Activated CD8-positive, alpha-beta memory T cell treated with anti-CD3 and anti-CD28 coated beads, Interleukin-2, amount 50 U/mL, for 24 hours (primary cell): ENCODE results near the gene DIAPH3.
A peak's percentile ranks its signal among the peaks of the same experiment; 100 is the strongest.
"Not testable (repeated sequence)": the region's sequence is repeated elsewhere in the genome, so short reads cannot be mapped to it uniquely, and the experiment has no call there.

Source experiments
- DNase-seq: peaks from one replicate; pipeline ENCODE4 v3.0.0-alpha.2; 2020; ENCODE audit errors: extremely low read depth

The DIAPH3 gene, protein sequence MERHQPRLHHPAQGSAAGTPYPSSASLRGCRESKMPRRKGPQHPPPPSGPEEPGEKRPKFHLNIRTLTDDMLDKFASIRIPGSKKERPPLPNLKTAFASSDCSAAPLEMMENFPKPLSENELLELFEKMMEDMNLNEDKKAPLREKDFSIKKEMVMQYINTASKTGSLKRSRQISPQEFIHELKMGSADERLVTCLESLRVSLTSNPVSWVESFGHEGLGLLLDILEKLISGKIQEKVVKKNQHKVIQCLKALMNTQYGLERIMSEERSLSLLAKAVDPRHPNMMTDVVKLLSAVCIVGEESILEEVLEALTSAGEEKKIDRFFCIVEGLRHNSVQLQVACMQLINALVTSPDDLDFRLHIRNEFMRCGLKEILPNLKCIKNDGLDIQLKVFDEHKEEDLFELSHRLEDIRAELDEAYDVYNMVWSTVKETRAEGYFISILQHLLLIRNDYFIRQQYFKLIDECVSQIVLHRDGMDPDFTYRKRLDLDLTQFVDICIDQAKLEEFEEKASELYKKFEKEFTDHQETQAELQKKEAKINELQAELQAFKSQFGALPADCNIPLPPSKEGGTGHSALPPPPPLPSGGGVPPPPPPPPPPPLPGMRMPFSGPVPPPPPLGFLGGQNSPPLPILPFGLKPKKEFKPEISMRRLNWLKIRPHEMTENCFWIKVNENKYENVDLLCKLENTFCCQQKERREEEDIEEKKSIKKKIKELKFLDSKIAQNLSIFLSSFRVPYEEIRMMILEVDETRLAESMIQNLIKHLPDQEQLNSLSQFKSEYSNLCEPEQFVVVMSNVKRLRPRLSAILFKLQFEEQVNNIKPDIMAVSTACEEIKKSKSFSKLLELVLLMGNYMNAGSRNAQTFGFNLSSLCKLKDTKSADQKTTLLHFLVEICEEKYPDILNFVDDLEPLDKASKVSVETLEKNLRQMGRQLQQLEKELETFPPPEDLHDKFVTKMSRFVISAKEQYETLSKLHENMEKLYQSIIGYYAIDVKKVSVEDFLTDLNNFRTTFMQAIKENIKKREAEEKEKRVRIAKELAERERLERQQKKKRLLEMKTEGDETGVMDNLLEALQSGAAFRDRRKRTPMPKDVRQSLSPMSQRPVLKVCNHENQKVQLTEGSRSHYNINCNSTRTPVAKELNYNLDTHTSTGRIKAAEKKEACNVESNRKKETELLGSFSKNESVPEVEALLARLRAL

DNA sequence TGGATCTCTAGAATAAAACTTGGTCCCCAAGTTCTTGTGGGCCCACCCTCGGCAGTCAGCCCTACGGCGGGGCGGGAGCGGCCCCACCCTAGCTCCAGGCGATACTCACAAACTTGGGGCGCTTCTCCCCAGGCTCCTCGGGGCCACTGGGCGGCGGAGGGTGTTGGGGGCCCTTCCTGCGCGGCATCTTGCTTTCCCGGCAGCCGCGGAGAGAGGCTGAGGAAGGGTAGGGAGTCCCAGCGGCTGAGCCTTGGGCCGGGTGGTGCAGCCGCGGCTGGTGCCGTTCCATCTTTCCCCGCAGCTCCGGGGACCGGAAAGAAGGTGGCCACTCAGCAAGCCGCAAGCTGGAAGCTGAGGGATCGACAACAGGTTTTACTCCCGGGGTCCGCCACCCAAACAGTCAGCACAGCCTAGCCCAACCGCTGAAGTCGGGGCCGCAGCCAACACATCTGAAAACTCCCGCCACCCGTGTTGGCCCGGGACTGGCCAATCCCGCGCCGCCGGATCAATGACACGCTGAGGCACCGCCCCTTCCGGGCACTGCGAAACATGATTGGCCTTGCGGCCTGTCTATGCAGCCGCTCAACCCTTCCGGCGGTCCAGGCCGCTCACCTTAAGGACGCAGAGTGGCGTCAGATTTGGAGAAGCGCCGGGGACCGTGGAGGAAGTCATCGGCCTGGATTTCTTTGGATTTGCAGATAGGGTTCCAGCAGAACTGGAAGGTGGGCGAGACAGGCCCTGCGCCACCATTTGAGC lies at the start of gene DIAPH3:
DIAPH3 (minus strand) TSS at position 451 of the 756 bp plus-strand sequence; CDS start at position 289, 162 bp downstream.
- DNase-seq, result peak; percentile 86

DNA sequence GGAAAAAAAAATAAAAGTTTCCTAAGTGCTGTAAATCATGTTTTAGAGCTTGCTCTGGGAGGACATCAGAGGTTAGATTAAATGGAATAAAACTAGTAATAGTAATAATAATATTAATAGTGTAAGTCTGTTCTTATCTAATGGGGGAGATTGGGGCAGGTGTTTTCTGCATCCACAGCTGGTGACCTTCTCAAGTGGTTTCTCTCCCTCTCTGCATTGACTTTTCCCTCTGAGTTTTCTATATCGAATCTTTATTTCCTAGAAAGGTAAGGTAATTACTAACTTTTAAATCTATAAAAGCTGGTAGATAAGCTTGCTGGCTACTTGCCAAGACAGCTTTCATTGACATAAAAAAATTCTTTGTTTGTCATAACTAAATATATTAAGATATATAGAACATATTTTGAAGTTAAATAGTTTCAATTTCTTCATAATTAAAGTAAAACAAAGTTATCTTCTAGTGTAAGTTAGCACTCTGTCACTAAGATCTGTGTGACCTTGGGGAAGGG lies 49.6 kb upstream of the DIAPH3 start:
- no peak for DNase-seq

DNA sequence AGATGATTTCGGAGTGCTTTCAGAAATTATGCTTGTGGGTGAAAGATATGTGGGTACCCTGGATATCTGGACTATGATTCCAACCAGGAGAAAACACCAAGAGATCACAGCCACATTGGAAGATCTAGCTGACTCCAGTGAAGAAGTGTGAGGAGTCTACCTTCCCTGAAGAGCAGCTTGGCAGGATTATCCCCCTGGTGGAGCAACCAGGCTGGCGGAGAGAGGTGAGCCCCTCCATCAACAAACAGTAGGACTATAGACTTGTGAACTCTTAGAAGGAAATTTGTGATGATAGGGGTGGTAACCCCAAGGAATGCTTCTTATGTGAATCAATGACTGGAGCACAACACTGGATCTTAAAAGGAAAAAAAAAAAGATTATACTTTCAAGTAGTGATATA lies 47.8 kb upstream of the DIAPH3 start:
- no peak for DNase-seq

DNA sequence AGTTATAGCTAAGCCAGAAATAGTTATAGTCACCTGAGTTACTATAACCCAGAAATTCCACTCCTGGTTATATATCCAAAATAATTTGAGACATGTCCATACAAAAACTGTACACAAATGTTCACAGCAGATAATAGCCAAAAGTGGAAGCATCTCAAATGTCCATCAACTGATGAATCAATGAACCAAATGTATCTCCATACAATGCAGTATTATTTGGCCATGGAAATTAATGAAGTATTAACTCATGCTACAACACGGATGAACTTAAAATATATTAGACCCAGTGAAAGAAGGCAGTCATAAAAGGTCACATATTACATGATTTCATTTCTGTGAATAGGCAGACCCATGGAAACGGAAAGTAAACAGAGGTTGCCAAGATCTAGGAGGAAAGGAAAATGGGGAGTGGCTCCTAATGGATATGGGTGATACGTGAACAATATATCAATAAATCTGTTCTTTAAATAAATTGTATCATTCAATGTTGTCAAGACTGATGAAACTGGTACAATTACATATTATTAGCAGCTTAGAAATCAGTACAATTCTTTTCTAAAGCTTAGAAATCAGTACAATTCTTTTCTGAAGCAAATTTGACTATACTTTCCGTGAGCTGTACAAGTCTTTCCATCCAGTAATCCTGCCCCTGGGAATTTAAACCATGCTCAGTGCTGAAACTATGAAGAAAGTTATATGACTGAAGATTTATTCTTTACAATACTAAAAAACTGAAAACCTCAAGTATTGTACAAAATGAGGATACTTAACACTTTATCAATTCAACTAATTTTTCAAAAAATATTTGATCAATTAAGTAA lies 47.0 kb upstream of the DIAPH3 start:
- no peak for DNase-seq

DNA sequence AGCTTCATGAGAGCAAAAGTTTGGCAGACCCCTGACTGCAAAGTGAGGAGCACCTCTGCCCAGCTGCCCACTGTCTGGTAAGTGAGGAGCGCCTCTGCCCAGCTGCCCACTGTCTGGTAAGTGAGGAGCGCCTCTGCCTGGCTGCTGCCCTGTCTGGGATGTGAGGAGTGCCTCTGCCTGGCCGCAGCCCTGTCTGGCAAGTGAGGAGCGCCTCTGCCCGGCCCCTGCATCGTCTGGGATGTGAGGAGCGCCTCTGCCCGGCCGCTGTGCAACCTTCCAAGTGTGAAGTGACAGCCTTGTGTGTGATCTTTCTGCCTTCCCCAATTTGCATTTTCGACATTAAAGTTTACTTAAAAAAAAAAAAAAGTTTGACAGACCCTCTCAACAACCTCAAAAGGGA lies 41.8 kb upstream of the DIAPH3 start:
- not testable (repeated sequence) for DNase-seq

DNA sequence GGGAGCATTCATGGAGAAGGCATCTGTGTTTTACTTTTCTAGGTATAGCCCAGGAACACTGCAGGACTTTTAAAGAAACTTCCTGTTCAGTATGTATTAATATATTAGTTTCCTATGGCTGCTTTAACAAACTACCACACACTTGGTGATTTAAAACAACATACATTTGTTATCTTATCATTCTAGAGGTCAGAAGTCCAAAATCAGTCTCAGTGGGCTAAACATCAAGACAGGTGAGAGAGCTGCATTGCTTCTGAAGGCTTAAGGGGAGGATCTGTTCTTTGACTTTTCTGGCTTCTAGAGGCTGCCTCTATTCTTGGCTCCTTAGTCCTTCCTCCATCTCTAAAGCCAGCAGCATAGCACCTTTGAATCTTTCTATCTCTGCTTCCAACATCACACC lies 37.6 kb upstream of the DIAPH3 start:
- no peak for DNase-seq

DNA sequence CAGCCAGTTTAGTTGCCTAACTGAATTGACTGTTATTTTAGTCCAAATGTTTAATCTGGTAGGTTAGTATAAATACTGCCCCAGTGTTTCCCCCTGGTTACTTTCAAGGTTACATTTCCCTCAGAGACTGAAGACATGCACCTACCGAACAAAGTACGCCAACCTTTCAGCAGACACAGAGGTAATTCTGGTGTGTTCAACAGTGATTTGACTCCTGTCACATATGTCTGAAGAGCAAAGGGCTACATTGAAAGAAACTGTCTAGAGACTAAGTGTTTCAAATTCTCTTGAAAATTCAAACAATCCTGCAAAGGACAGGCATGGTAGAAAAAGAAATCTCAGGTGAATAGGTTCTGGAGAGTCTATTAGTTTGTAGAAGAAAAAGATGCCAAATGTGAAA lies 32.2 kb upstream of the DIAPH3 start:
- DNase-seq, result not testable (repeated sequence)

DNA sequence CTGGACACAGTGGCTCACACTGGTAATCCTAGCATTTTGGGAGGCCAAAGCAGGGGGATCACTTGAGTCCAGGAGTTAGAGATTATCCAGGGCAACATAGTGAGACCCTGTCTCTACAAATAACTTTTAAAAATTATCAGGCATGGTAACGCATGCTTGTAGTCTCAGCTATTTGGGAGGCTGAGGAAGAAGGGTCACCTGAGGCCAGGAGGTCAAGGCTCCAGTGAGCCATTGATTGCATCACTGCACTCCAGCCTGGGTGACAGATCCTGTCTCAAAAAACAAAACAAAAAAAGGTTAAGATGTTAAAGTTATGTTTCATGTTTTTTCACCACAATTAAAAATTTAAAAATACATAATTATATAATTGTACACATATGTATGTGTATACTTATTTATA lies 19.2 kb upstream of the DIAPH3 start:
- DNase-seq, result no peak

DNA sequence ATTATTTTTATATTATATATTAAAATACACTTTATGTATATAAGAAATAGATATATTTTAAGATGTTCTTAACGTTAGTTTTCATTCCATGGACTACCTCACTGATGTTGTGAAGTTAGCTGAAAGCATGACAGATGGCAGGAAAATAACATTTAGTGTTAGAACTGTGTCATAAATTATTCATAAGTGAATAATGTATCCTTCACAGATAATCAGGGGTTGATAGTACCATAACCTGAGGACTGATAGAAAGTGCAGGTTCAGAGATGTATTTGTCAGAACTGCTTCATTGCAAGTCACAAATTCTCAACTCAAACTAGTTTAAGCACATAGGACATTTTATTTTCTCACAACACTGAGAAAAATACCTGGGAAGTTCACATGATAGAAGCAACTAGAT lies 14.6 kb upstream of the DIAPH3 start:
- DNase-seq, result no peak

DNA sequence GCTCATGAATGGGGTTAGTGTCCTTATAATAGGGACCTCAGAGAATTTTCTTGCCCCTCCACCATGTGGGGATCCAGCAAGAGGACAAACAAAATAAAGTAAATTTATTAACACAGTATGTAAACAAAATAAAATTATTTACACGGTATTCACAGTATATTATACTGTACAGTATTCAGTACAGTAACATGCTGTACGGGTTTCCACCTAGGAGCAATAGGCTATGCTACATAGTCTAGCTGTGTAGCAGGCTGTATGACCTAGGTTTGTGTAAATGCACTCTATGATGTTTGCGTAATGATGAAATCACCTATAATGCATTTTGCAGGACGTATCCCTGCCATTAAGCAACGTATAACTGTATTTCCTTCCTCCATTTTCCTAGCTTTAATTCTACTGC lies 11.8 kb upstream of the DIAPH3 start:
- no peak for DNase-seq

DNA sequence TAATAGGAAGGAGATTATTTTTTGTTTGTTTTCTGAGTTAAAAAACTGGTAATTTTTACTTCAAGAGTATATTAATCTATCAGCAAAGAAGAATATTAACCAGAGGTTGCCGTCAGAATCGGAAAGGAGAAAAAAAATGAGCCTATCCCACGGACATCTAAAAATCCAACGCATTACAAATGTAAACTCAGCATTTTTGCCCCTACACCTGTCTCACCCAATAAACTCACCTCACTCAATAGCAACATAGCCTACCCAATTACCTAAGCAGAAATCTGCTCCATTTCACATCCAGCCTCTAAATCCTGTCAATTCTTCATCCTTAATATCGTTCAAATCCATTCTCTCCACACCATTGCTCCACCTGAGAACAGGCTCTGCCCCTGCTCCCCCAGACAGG lies 10.4 kb upstream of the DIAPH3 start:
- DNase-seq, result no peak

DNA sequence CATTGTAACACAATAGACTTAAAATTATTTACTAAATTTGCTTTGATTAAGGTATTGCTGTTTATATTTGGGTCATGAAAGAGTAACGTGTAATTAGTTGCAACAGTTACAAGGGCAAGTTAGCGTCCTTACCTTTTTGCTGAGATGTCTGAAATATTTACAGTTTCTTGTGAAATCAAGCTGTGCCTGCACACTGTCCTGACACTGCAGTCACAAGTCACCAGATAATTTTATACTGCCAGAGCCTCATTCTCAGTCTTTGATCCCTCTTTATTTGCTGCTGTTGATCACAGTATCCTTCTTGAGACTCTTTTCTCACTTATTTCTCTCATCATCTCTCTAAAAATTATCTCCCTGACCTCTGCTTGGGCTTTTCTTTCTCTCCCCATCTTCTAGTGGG lies 8.4 kb upstream of the DIAPH3 start:
- DNase-seq, result no peak

DNA sequence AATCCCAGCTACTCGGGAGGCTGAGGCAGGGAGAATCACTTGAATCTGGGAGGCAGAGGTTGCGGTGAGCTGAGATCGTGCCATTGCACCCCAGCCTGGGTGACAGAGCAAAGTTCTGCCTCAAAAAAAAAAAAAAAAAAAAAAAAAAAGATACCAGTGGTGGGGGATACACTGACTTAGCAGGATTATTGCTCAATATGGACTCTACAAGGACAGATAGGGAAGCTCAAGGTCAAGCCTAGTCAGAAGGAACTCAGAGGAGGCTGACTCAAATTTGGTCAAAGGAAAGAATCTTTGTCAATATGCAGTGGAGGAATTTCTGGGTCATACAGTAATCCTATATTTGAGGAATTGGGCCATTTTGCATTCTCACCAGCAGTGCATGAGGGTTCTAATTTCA lies 6.7 kb upstream of the DIAPH3 start:
- no peak for DNase-seq

DNA sequence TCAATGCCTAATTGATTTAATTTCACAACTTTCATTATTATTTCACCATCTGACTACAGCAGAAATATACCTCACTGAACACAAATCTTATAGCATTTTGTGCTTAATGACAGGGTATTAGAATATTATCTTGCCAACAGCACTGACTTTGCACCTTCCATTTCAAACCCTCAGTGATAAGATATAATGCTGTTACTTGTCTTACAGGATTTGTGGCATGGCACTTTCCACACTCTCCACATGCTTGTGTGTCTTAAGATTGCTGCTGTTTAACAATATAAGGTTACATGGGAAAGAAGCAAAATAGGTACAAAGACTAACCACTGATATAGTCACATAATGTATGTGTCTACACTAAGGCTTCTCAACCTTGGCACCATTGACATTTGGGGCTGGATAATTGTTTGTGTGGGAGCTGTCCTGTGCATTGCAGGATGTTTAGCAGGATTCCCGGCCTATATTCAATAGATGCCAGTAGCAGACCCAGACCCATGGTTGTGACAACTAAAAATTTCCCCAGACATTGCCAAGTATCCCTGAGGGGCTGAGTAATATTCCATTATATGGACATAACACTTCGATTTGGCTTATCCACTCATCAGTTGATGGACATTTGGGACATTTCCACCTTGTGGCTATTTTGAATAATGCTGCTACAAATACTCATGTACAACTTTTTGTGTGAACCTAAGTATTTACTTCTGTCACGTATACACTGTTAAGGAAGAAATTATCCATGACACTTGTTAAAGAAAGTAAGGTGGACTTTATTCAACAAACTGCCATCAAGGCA lies 5.7 kb upstream of the DIAPH3 start:
- no peak for DNase-seq

DNA sequence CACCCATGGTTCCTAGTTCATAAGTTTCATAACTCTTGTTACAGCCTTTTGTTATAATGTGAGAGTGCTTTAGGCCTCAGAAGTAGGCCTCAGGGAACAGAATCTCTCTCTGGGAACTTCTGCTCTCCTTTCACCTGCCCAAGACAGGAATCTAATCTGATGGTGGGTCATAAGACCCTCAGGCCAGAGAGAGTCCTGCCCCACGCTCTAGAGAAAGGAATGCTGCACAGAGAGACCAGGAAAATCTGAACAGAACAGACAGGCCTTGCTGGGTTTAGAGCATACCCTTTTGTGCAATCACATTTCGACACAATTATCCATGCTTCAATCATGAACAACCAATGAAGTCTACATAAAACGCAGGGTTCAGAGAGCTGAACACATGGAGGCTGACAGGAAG lies 3.4 kb upstream of the DIAPH3 start:
- no peak for DNase-seq

DNA sequence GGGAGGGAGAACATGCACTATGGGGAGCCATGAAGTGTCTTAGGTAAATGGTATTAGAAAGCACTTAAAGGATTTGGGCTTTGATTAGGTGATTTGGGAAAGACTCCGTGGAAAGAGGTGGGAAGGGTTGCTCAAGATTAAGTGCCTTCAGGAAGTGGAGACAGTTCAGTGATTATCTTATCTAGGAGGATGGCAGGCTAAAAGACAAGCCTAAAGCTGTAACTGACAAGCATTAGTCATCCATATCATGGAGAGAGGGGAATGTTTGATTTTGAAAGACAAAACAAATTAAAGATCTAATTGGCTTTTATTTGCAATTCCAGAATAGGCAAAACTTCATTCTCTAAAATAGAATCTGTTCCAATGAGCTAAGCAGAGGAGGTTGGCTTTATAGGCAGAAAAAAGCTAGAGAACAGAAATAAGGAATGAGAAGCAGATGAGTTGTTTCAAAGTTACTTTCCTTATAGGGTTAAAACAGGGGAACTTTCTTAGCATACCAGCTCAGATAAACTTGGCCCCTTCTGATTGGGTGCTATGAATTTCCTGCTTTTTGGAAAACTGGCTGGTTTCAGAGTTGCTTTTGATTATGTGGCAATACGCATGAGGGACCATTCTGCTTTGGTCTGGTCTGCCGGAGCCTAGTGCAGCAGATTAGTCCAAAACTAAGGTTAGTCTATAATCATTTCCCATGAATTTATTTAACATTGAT lies 1.8 kb upstream of the DIAPH3 start:
- DNase-seq, result no peak

DNA sequence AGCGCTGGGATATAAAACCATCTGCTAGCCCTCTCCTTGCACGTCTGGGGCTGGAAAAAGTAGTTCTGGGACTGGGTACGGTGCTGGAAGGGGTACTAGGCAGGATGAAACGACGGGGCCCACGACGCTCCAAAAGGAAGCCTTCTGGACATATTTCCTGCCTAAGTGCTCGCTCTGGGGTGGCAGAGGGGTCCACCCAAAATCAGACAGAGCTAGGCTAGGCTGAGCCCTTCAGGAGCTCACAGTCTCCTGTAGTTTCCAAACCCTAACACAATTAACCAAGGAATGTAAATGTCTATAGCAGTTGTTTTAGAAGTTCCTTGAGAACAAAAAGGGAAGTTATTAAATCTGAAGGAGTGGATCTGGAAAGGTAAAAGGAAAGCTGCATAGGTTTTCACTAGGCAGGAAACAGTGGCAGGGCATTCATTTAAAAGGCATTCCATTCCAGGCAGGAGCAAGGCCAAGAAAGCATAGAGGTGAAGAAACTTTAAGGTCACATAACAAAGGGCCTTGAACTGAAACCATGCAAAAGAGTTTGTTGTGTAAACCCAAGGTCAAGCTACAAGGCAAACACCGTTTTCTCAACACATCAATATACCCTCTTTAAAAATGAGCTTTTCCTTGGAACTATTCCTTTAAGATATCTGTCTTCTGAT lies 634 bp upstream of the DIAPH3 start:
- no peak for DNase-seq

DNA sequence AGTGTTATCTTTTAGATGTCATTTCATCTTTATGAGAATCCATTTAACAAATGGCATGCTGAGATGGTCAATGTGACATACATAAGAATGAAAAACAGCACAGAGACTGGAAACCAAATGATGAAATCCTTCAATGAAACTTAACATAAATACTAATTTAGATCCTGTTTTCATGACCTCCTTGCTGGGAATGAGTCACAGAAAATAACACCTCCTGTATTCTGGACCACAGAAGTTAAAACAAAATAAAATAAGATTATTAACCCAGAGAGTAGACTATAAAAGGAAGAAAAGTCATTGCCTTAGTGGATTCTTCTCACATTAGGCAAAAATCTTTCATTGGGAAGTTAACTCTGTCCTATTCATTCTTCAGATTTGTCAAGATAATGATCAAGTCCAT lies 1.6 kb downstream of the DIAPH3 start:
- DNase-seq, result no peak
